ENCODE measurements around the gene MIEN1. TPM values are rescaled to one million over a fixed set of nuclear protein-coding genes. Genes with fewer than 3 reads are reported as not detected.

The MIEN1 gene
- total and polyA plus RNA-seq, 2 of the 13 experiments (the other 11 are each of a cell fraction or from before 2014, with no cell fraction given): 40.6 to 56.6 TPM

DNA sequence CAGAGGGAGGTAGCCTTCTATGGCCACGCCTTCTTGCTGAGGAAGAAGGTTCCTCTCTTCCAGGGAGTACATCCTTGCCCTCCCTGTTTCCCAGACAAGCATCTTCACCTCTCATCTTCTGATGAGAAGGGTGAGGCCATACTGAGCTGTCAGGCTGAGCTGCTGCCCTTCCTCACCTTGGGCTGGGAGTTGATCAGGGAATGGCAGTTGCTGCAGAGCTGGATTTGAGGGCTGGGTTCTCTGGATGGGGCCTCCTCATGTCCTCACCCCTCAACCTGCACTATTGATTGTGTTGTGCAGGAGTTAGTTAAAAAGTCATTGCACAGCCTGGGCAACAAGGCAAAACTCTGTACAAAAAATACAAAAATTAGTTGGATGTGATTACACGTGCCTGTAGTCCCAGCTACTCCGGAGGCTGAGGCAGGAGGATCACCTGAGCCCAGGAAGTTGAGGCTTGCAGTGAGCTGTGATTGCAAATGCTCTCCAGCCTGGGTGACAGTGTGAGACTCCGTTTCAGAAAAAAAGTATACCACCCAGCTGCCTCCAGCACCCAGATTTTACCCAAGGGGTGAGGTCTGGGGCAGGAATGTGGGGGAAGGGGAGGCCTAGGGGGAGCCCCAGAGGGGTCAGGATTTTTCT, 28.4 kb downstream of the MIEN1 start (continued):
- TF ChIP-seq RELA (CRISPR knock-in tag; IDR thresholded peaks at IDR 0.05) (no peak), ZBTB8A (CRISPR knock-in tag; IDR thresholded peaks at IDR 0.05; ENCODE audit: borderline replicate concordance, low read depth) (no peak), SOX6 (IDR thresholded peaks at IDR 0.05) (no peak), SOX6 (CRISPR knock-in tag; IDR thresholded peaks at IDR 0.05) (peak; percentile 34), CCDC6 (CRISPR knock-in tag; IDR thresholded peaks at IDR 0.05) (no peak), TBX2 (CRISPR knock-in tag; IDR thresholded peaks at IDR 0.05; ENCODE audit: borderline replicate concordance) (no peak), ZNF12 (CRISPR knock-in tag; IDR thresholded peaks at IDR 0.05) (no peak), ZNF781 (CRISPR knock-in tag; IDR thresholded peaks at IDR 0.05; ENCODE audit: borderline replicate concordance, not compliant biosample characterization) (no peak), JDP2 (CRISPR knock-in tag; IDR thresholded peaks at IDR 0.05; ENCODE audit: borderline replicate concordance) (no peak), ZNF598 (CRISPR knock-in tag; IDR thresholded peaks at IDR 0.05; ENCODE audit: borderline replicate concordance) (no peak), ZNF207 (IDR thresholded peaks at IDR 0.05; ENCODE audit: borderline replicate concordance) (no peak), ZNF564 (CRISPR knock-in tag; IDR thresholded peaks at IDR 0.05) (no peak), RAD51 (IDR thresholded peaks at IDR 0.05; ENCODE audit: borderline replicate concordance) (no peak), ZNF768 (CRISPR knock-in tag; IDR thresholded peaks at IDR 0.05) (no peak), ZNF331 (CRISPR knock-in tag; IDR thresholded peaks at IDR 0.05) (no peak), ZNF878 (CRISPR knock-in tag; IDR thresholded peaks at IDR 0.05) (no peak), HNRNPK (IDR thresholded peaks at IDR 0.05; ENCODE audit: low read depth, low read length, poor library complexity, severe bottlenecking) (no peak)
- TF ChIP-seq, protein P1, sequence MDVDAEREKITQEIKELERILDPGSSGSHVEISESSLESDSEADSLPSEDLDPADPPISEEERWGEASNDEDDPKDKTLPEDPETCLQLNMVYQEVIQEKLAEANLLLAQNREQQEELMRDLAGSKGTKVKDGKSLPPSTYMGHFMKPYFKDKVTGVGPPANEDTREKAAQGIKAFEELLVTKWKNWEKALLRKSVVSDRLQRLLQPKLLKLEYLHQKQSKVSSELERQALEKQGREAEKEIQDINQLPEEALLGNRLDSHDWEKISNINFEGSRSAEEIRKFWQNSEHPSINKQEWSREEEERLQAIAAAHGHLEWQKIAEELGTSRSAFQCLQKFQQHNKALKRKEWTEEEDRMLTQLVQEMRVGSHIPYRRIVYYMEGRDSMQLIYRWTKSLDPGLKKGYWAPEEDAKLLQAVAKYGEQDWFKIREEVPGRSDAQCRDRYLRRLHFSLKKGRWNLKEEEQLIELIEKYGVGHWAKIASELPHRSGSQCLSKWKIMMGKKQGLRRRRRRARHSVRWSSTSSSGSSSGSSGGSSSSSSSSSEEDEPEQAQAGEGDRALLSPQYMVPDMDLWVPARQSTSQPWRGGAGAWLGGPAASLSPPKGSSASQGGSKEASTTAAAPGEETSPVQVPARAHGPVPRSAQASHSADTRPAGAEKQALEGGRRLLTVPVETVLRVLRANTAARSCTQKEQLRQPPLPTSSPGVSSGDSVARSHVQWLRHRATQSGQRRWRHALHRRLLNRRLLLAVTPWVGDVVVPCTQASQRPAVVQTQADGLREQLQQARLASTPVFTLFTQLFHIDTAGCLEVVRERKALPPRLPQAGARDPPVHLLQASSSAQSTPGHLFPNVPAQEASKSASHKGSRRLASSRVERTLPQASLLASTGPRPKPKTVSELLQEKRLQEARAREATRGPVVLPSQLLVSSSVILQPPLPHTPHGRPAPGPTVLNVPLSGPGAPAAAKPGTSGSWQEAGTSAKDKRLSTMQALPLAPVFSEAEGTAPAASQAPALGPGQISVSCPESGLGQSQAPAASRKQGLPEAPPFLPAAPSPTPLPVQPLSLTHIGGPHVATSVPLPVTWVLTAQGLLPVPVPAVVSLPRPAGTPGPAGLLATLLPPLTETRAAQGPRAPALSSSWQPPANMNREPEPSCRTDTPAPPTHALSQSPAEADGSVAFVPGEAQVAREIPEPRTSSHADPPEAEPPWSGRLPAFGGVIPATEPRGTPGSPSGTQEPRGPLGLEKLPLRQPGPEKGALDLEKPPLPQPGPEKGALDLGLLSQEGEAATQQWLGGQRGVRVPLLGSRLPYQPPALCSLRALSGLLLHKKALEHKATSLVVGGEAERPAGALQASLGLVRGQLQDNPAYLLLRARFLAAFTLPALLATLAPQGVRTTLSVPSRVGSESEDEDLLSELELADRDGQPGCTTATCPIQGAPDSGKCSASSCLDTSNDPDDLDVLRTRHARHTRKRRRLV (CRISPR knock-in tag; IDR thresholded peaks at IDR 0.05): no peak
- TF ChIP-seq, protein P2, sequence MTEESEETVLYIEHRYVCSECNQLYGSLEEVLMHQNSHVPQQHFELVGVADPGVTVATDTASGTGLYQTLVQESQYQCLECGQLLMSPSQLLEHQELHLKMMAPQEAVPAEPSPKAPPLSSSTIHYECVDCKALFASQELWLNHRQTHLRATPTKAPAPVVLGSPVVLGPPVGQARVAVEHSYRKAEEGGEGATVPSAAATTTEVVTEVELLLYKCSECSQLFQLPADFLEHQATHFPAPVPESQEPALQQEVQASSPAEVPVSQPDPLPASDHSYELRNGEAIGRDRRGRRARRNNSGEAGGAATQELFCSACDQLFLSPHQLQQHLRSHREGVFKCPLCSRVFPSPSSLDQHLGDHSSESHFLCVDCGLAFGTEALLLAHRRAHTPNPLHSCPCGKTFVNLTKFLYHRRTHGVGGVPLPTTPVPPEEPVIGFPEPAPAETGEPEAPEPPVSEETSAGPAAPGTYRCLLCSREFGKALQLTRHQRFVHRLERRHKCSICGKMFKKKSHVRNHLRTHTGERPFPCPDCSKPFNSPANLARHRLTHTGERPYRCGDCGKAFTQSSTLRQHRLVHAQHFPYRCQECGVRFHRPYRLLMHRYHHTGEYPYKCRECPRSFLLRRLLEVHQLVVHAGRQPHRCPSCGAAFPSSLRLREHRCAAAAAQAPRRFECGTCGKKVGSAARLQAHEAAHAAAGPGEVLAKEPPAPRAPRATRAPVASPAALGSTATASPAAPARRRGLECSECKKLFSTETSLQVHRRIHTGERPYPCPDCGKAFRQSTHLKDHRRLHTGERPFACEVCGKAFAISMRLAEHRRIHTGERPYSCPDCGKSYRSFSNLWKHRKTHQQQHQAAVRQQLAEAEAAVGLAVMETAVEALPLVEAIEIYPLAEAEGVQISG (CRISPR knock-in tag; IDR thresholded peaks at IDR 0.05): no peak
- TF ChIP-seq, protein P3, sequence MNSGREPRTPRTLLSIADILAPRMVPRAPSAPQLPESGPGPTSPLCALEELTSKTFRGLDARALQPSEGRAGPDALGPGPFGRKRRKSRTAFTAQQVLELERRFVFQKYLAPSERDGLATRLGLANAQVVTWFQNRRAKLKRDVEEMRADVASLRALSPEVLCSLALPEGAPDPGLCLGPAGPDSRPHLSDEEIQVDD (CRISPR knock-in tag; IDR thresholded peaks at IDR 0.05; ENCODE audit: borderline replicate concordance): no peak
- TF ChIP-seq, protein P4, sequence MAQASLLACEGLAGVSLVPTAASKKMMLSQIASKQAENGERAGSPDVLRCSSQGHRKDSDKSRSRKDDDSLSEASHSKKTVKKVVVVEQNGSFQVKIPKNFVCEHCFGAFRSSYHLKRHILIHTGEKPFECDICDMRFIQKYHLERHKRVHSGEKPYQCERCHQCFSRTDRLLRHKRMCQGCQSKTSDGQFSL (CRISPR knock-in tag; IDR thresholded peaks at IDR 0.05): no peak

Data from HepG2 (cell line).